ENCODE data around the gene RAB1B.

Gene RAB1B

DNA sequence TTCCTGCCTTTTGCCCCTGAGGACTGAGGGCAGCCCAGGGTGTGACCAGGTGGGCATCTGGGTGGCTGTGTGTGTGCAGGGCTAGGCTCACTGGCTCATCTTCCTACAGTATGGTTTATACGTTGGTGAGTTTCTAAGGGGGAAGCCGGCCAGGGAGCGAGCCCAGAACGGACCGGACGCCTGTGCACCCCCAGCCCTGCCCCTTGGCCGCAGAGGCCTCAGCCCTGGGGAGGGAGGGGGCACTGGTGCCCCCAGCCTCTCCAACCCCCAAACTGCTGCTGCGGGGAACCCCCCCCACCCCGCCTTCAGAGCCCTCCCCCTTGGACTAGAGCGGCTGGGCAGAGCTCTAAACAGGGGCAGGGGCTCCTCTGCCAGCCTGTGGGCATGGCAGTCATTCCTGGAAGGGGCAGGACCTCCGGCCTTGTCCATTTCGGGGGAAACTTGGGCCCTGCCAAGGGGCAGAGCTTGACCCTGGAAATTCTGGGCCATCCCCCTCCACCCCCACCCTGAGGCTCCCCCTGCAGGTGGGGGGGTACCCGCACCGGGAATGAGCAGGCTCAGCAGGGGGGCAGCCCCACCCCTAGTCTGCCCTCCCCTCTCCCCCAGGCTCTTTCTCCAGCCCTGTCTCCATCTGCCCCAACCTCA lies 15.1 kb downstream of the RAB1B start:
- TF ChIP-seq, protein P1, sequence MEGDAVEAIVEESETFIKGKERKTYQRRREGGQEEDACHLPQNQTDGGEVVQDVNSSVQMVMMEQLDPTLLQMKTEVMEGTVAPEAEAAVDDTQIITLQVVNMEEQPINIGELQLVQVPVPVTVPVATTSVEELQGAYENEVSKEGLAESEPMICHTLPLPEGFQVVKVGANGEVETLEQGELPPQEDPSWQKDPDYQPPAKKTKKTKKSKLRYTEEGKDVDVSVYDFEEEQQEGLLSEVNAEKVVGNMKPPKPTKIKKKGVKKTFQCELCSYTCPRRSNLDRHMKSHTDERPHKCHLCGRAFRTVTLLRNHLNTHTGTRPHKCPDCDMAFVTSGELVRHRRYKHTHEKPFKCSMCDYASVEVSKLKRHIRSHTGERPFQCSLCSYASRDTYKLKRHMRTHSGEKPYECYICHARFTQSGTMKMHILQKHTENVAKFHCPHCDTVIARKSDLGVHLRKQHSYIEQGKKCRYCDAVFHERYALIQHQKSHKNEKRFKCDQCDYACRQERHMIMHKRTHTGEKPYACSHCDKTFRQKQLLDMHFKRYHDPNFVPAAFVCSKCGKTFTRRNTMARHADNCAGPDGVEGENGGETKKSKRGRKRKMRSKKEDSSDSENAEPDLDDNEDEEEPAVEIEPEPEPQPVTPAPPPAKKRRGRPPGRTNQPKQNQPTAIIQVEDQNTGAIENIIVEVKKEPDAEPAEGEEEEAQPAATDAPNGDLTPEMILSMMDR (IDR thresholded peaks at IDR 0.05; ENCODE audit: unreplicated experiment in 3 of 3) = no peak
- Mint-ChIP-seq H3K4me3 (no peak overlapping the region), H3K9me3 (no peaks in the 10 kb centered on the region), H3K27ac (no peak overlapping the region), H3K4me1 (peaks cover 16% of the 10 kb centered on the region), H3K36me3 (ENCODE audit: low read depth) (no peaks in the 10 kb centered on the region), H3K27me3 (ENCODE audit: low read depth) (peaks cover 4% of the 10 kb centered on the region)

- TF ChIP-seq, protein P1 (IDR thresholded peaks at IDR 0.05; ENCODE audit: unreplicated experiment in 3 of 3) = no peak
- H3K36me3 Mint-ChIP-seq (ENCODE audit: low read depth) = no peaks in the 10 kb centered on the region
Measured at GRCh38 chr11:66284526-66285078, 16.2 kb downstream of the RAB1B start.

DNA sequence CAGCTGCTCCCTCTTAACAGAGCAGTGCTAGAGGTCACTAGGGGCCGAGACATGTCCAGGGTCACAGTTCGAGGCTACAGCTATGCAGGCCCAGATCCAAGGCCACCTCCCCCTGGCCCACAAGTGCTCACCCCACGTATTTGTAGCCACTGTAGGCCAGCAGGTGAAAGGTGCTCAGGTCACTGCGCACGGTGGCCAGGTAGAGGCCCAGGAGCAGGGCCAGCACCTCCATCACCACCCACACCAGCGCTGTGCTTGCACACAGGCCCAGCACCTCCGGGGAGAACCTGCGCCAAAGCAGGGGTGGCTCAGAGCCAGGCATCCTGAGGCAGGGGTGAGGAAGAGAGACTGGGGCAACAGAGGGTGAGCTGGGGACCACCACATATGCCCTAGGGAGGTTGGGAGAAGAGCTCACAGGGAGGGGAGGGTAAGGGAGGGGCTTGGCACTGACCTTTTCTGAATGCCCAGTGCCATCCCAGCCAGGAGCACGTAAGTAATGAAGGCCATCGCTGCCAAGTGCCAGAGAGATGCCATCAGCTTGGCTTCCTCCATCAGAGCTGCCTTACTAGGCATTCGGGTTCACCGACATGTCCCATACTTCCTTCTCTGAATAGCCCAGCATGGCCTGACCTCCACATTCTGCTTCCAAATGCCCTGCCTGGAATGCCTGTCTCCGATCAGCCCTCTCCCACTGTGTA lies 17.0 kb downstream of the RAB1B start:
- TF ChIP-seq, protein P1 (IDR thresholded peaks at IDR 0.05; ENCODE audit: unreplicated experiment in 3 of 3) = no peak
- no peaks in the 10 kb centered on the region for H3K36me3 Mint-ChIP-seq (ENCODE audit: low read depth)
- peaks cover 21% of the 10 kb centered on the region for H3K4me1 Mint-ChIP-seq
- H3K4me3 Mint-ChIP-seq = peak overlapping the region in 1 of 3 experiments; percentile 33
- H3K27me3 Mint-ChIP-seq (ENCODE audit: low read depth) = peaks cover 15% of the 10 kb centered on the region
- peak overlapping the region in 1 of 3 experiments; percentile 18 for H3K27ac Mint-ChIP-seq
- H3K9me3 Mint-ChIP-seq = no peaks in the 10 kb centered on the region

More at GRCh38 chr11:66284526-66285078, 16.2 kb downstream of the RAB1B start:
- H3K4me3 Mint-ChIP-seq = peak overlapping the region in 1 of 3 experiments; percentile 10
- peaks cover 21% of the 10 kb centered on the region for H3K4me1 Mint-ChIP-seq
- peaks cover 9% of the 10 kb centered on the region for H3K27me3 Mint-ChIP-seq (ENCODE audit: low read depth)
- no peaks in the 10 kb centered on the region for H3K9me3 Mint-ChIP-seq
- no peak overlapping the region for H3K27ac Mint-ChIP-seq

GRCh38 chr11:66286699-66287098 lies 18.3 kb downstream of the RAB1B start:
- TF ChIP-seq, protein P1 (IDR thresholded peaks at IDR 0.05; ENCODE audit: unreplicated experiment in 3 of 3) = no peak
- no peaks in the 10 kb centered on the region for H3K36me3 Mint-ChIP-seq (ENCODE audit: low read depth)
- peaks cover 20% of the 10 kb centered on the region for H3K4me1 Mint-ChIP-seq
- peaks cover 26% of the 10 kb centered on the region for H3K27me3 Mint-ChIP-seq (ENCODE audit: low read depth)
- H3K27ac Mint-ChIP-seq = peak overlapping the region in 1 of 3 experiments; percentile 26
- peak overlapping the region; percentile 85 to 87 (median 86) for H3K4me3 Mint-ChIP-seq
- no peaks in the 10 kb centered on the region for H3K9me3 Mint-ChIP-seq

- peak overlapping the region; percentile 85 to 87 (median 86) for H3K4me3 Mint-ChIP-seq
- H3K27ac Mint-ChIP-seq = peak overlapping the region in 1 of 3 experiments; percentile 61
- H3K4me1 Mint-ChIP-seq = peaks cover 20% of the 10 kb centered on the region
- H3K9me3 Mint-ChIP-seq = no peaks in the 10 kb centered on the region
- H3K36me3 Mint-ChIP-seq (ENCODE audit: low read depth) = no peaks in the 10 kb centered on the region
- peaks cover 27% of the 10 kb centered on the region for H3K27me3 Mint-ChIP-seq (ENCODE audit: low read depth)
- TF ChIP-seq, protein P1 (IDR thresholded peaks at IDR 0.05; ENCODE audit: unreplicated experiment in 3 of 3) = no peak
Measured at GRCh38 chr11:66287211-66287888, 18.9 kb downstream of the RAB1B start.
